Bronchial smooth muscle cell (primary cell): ENCODE data around the gene WLS. TPM values are rescaled to one million over a fixed set of nuclear protein-coding genes. Genes with fewer than 3 reads are reported as not detected.

Experiments
- total RNA-seq: library from RNA; depleted of rRNA; stranded (reverse); fragments of >200 nt; gene quantifications from 2 replicates; pipeline ENCODE4 v1.2.1, GENCODE V29; 2014

WLS gene
- total RNA-seq: 151 and 197 TPM in 2 replicates

DNA sequence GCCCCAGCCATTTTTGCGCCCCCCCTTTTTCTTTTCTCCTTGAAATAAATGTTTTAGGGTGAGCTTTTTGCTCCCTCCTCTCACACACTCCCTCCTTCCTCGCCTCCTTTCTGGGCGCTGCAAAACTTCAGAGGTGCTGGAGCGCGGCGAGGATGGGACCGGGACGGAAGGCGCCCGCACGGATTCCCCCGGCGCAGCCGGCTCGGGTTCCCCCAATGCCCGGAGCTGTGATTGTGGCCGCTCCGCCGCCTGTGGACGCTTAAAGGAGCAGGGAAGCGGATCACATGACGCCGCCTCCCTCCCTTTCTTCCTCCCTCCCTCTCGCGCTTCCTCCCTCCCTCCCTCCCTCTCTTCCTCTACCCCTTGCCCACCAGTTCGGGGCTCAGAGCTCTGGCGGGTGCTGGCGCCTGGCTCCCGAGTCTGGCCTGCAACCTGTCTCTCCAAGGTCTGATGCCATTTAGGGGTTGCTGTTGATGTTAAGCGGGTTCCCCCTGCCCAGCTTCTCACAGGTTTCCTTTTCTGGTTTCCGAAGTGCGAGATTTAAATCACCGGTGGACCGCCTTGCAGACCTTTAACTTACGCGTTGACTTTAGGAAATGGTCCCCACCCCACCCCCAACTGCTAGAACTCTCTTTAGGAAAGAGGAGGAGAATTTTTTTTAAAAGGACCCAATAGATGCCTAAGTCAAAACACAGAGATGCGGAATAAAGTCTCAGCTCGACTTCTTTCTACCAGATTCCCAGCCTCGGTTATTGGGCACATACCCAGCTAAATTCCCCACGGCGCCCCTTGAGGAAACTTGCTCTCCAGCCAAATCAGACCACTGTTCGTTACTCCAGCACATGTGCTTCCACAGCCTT is at the start of gene WLS:
WLS (minus strand) TSS at position 235 of the 860 bp plus-strand sequence; CDS start at position 11, 224 bp downstream.

Other genes with a start within 250 kb of the WLS start
- 1.3 and 5.2 TPM in 2 replicates for gene DIRAS3, start 181.9 kb downstream of the WLS start, total RNA-seq
- gene RPE65, start 217.4 kb upstream of the WLS start, total RNA-seq: not detected in 2 replicates